HEK293 (cell line): ENCODE data around the gene SIK2.

Experiments used
- CTCF ChIP-seq: fragments of 450-650 bp; formaldehyde crosslinking; IDR thresholded peaks from 2 replicates; pipeline ENCODE4 v1.5.1; 2016; ENCODE audit warnings: missing biosample characterization, missing genetic modification characterization
- TCF7L2 ChIP-seq: IDR thresholded peaks from 2 replicates; pipeline ENCODE4 v1.6.1; 2011; ENCODE audit warnings: low read depth, mild to moderate bottlenecking, inconsistent platforms, low read length, moderate library complexity, borderline replicate concordance
- ZNF133 ChIP-seq: fragments of 450-650 bp; formaldehyde crosslinking; IDR thresholded peaks from 2 replicates; pipeline ENCODE4 v1.5.1; 2016; ENCODE audit warnings: missing biosample characterization, missing genetic modification characterization
- ZNF37A ChIP-seq: fragments of 450-650 bp; IDR thresholded peaks from 2 replicates; pipeline ENCODE4 v1.5.1; 2018; ENCODE audit warnings: missing biosample characterization, missing genetic modification characterization
- ZNF777 ChIP-seq: fragments of 450-650 bp; formaldehyde crosslinking; IDR thresholded peaks from 2 replicates; pipeline ENCODE4 v1.5.1; 2017; ENCODE audit warnings: missing biosample characterization, missing genetic modification characterization, borderline replicate concordance

- TF ChIP-seq ZNF777 (tag by site-specific recombination) (no peak), CTCF (tag by site-specific recombination) (no peak), ZNF37A (no peak), TCF7L2 (no peak), ZNF133 (tag by site-specific recombination) (no peak)
These were observed 147.4 kb downstream of the SIK2 start for GRCh38 chr11:111749646-111750045.
